Stimulated activated CD4-positive, alpha-beta T cell treated with anti-CD3 and anti-CD28 coated beads, Interleukin-2, amount 100 ng/mL, for 24 hours (primary cell): ENCODE results near the gene SPAG9.
"Not testable (repeated sequence)": the region's sequence is repeated elsewhere in the genome, so short reads cannot be mapped to it uniquely, and the experiment has no call there.

Experiments used
- DNase-seq, 2 donors: peaks; one replicate each; pipeline ENCODE4 v3.0.0-alpha.2; 2020

Gene SPAG9

DNA sequence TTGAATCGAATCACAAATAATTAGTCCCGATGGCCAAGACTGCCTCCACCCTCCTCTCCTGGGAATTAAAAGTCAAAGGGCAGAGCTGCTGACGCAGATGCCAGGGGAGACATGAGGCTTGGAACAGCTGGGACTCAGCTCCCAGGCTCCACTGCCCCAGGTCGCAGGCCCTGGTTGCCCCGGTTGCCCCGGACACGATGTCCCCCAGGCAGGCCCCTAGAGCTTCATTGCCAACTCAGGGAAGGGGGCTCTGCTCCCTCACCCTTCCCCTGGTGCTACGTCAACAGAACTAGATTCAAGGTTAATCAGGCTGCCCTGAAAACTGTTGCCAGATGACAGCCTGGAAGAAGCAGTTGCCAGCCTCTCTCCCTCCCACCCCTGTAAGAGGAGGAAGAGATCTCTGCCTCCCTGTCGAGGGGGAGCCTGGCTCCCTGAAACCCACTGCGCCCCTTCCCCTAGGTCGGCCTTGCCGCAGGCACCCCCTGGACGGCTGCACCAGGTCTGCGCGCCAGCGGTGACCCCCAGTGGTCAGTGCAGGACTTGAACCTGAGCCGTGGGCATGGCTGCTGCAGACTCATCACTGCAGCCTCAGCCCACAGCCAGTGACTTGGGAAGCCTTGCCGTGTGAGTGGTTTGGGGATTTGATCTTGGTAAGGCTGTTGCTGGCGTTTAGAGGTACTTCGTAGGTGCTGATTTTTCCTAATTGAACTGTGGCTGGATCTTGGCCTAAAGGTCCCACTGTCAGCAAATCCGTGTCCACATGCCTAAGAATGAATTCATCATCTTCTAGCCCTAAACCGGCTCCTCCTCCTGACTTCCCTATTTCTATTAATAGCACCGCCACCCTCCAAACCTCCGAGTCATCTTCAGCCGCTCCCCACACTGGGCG lies 170.4 kb downstream of the SPAG9 start:
- DNase-seq = peak; percentile 56 to 59

DNA sequence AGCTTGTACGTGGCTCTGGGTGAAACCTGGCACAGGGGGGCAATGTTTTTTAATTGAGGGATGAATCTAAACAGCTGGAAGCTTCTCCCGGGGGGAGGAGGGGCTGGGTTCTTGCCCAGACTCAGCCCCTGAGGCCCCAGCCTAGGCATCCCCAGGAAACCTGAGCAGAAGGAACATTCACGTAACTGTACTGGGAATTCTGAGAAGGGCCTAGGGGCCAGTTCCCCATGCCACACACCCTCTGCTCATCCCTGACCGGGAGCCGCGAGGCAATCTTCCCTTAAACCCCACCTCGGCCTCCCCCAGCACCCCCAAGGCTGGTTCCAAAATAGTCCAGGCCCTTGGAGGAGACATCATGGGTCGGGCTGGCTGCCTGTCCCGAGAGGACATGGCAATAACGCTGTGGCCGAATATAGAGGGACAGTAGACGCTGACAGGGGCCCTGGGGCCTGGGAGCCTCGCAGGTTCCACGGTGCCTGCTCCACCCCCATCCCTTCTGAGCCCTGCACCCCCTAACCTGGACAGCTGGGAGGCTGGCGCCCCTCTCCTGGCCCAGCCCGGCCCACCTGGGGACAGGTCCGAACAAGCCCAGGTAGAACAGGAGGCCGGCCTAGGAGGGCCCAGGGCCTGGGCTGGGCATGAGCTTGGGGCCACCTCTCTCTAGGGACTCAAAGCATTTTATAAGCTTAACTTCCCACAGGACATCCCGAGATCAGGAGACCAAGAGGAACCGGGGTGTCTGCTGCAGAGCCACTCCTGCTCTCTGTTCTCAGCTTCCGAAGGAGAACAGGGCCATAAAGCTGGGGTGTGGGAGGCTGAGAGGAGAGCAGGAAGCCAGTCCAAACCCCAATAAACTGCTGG lies 171.3 kb downstream of the SPAG9 start:
- no peak for DNase-seq

DNA sequence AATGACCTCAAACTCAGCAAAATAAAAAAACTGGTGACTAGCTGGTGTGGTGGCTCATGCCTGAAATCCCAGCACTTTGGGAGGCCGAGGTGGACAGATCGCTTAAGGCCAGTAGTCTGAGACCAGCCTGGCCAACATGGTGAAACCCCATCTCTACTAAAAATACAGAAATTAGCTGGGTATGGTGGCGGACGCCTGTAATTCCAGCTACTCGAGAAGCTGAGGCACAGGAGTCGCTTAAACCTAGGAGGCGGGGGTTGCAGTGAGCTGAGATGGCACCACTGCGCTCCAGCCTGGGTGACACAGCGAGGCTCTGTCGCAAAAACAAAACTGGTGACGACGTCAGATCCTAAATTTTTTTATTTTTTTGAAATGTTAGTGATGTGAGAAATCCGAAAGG lies 172.0 kb downstream of the SPAG9 start:
- no peak for DNase-seq

DNA sequence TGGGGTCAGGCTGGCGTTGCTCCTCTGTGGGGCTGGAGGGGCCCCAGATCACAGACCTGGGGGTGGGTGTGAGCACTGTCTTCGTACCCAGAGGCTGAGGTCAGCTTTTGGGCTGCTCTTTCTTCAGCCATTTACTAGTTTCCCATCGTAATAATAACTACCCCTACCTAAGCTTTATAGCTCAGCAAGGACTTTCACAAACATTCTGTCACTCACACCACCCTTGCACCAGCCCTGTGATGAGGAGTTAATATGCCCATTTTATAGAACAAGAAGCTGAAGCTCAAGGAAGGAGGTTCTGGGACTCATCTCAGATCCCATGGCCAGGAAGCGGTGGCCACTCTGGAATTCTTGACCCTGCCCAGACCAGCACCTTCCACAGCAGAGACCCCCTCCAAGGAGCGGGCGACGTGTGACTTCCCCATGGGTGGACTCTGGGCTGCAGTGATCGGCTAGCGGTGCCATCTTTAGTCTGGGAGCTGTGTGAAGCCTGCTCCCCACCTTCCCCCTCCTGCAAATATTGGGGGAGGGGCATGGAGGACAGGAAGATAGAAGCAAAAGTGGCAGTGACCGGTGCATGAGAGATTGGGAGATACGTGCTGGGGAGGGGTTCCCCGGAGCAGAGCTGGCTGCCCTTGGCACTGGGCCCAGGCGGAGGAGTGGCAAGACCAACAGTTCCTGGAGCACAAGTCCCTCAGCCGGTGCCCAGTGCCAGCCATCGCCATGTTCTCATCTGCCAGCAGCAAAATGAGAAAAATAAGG lies 172.7 kb downstream of the SPAG9 start:
- DNase-seq = no peak

DNA sequence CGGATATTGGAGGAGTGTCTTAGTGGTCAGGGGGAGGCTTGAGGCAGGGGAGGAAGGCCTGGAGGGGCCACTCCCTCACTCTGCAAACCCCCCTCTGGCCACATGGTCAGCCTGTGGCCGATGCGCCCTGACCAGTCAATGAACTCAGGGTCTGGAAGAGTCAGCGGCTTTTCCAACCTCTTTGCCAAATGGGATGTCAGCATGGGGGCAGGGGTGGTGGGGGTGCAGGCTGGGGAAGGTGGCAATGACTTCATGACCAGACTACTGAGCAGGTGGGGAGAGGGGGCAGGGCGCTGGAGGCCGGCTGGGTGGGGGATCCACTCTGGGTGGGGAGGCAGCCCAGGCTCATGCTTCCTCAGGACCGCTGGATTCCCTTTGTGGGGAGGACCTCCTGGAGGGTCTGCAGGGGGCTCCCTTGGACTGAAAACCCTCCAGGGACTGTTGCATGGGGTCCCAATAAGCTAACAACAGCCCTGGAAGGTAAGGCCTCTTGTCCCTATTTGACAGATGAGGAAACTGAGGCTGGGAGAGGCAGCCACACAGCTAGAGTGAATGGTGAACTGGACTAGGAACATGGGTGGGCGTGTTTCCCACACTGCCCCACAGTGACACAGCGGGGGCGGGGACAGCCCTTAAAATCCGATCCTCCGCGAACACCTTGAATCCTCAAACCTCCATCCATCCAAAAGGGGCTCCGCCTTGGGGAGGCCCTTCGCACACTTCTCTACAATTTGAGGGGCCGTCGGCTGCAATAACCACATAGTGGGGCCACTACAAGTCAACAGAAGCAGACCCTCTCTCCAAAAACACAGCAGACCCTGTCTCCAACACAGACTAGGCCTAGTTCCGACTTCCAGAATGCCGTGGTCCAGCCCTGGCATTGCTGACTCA lies 173.5 kb downstream of the SPAG9 start:
- DNase-seq = no peak

DNA sequence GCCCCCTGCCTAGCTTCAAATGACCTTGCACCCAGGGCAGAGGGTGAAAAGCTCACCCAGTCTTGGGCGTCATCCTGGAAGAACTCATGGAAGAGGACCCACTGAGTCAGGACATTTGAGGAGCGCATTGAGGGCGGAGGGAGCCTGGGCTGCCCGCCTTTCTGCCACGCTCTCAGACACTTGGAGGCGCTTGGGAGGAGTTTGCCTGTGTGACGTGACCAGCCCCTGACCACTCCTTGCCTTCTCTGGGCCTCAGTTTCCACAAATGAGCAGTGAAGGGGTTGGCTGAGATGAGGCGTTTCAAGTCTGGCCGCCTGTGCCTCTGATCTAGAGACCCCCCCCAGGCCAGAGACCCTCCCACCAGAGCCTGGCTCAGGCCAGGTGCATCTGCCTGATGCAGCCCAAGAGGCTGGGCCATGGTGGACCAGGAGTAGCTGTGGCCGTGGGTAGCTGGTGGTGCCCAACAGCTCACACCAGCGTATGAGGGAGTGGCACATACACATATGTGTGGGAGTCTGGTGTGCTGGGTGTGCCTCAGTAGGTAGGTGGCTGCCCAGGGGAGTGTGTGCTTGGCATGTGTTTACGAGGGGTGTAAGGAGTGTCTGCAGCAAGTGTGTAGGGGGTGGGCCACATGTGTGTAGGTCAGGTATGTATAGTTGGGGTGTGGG lies 174.3 kb downstream of the SPAG9 start:
- DNase-seq = no peak

DNA sequence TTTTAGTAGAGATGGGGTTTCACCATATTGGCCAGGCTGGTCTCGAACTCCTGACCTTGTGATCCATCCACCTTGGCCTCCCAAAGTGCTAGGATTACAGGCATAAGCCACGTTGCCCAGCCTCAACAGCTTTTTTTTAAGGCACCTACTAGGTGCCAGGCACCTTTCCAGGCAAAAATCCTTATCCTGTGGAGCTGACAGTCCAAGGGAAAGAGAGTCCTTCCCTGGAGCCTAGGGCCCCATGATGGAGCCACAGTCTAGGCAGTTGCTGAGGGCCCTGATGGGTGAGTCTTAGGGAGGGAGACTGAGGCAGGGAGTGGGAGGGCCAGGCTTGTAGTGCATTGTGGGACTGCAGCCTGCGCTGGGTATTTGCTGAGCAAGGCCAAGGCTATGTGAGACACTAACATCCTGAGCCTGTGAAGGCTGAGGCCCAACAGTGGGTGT lies 174.9 kb downstream of the SPAG9 start:
- no peak for DNase-seq

DNA sequence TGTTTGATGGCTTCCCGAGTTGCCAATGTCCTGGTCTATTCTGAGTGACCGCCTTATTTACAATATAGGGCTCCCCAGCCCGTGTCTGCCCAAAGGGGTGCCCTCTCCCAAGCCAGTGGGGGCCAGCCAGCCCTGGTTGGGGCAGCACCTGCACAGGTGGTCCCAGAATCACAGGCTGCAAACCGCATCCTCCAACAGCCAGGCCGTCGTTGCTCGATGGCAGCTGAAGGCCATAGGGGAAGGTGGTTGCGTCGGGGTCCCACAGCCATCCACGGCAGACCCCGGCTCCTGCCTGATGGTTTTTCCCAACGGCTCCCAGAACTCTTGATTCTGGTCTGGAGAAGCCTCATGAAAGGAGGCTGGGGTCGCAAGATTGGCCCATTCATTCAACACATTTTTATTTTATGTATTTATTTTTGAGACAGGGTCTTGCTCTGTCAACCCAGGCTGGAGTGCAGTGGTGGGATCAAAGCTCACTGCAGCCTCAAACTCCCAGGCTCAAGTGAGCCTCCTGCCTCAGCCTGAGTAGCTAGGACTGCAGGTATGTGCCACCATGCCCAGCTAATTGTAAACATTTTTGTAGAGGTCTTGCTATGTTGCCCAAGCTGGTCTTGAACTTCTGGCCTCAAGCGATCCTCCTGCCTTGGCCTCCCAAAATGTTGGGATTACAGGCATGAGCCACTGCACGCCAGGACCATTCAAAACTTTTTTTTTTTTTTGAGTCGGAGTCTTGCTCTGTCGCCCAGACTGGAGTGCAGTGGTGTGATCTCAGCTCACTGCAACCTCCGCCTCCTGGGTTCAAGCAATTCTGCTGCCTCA lies 175.6 kb downstream of the SPAG9 start:
- DNase-seq = no peak

DNA sequence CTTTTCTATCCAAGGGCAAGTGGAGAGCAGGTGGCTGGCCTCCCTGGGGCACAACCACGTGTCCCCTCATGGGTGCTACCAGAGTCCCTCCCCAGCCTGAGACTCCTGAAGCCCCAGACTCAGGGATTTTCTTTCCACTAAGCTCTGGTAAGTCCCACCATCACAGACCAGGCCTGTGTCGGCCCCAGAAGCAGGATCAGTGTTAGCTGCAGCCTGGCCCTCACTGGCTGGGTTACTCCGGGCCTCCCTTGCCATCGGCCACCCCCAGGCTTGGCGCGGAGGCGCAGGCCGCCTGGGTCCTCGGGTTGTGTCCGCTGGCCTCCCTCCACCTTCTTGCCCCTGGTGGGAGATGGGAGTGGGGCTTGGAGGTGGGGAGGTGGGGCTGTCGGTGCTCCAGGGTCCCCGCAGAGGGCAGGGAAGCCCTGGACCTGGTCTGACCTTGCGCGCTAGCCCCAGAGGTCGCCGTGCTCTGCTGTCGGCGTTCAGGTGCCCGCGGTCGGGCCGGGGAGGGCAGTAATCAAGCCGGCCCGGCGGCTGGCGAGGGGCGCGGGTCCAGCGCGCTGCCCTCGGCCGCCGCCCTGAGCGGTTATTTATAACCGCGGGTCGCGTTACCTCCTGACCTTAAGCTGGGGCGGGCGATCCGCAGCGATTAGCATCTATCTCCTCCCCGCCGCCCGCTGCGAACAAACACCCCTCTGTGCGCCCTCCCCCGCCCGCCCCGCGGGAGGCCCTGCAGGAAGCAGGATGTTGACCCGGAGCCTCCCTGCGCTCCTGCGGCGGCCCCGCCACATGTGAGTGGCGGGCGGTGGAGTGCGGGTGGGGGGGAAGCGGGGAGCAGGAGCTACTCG lies 176.4 kb downstream of the SPAG9 start:
- peak; percentile 79 to 84 for DNase-seq

DNA sequence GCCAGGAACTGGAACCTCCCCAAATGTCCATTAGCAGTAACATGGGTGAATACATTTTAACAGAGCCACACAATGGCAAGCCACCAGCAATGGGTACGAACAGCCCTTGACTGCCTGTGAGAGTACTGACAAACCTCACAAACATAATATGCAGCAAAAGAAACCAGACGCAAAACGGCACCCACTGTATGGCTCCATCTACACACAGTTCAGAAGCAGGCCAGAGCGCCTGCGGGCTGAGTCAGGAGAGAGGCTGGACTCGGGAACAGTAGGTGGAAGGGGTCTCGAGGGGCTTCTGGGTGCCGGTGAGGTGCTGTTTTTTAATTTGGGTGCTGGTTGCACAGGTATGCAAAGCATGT lies 177.1 kb downstream of the SPAG9 start:
- no peak for DNase-seq

DNA sequence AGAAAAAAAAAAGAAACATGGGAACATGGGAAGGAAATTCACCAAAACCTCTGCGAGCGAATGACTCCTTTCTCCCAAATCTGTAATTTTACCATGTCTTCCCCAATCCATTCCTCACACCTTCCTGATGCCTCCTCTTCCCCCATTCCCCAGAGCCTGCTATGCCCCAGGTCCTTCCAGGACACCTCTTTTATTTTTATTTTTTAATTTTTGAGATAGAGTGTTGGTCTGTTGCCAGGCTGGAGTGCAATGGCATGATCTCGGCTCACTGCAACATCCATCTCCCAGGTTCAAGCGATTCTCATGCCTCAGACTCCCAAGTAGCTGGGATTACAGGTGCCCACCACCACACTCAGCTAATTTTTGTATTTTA lies 179.0 kb downstream of the SPAG9 start:
- DNase-seq = not testable (repeated sequence)

DNA sequence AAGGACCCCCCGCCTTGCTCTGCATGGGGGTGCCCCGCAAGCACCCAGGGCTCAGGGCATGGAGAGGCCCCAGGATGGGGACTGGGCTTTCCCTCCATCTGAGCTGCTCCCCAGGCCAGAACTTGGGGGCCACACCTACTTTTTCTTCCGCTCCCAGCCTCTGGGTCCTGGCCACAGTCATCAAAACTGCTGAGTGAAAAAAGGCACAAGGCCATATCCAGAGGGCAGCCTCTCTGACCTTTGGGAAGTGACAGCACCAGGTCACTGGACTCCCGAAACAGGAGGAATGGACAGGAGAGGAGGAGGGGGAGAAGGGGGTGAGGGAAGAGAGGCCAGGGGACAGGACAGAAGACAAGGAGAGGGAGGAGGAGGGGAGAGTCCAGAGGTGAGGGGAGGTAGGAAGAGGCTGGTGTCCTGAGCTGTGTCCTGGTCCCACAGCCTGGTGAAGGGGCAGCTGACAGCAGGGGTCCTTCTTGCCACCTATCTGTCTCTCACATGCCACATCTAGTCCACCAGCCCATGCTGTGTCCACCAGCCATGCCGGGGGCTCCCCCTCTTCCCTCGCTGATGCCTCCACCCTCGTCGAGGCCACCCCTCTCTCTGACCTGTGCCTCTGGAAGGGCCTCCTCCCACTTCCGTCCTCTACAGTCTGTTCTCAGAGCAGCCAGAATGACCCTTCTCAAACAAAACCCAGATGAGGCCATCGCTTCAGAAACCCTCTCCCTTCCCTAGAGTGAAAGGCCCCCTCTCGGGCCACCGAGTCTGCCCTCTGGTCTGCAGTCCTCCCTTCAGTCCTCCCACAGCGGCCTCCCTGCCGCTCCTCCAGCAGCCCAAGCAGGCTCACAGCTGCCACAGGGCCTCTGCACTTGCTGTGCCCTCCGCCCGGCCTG lies 180.6 kb downstream of the SPAG9 start:
- no peak for DNase-seq

DNA sequence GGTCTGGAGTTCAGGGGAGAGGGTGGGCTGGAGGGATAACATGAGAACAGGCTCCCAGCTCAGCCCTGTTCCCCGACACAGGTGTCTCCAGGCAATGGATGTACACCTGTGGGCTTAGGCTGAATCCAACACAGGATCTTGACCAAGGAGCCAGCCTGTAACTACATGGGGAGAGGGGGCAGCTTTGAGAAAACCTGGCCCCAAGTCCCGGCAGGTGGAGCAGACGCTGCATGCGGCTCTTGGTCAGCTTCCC lies 181.2 kb downstream of the SPAG9 start:
- no peak for DNase-seq

DNA sequence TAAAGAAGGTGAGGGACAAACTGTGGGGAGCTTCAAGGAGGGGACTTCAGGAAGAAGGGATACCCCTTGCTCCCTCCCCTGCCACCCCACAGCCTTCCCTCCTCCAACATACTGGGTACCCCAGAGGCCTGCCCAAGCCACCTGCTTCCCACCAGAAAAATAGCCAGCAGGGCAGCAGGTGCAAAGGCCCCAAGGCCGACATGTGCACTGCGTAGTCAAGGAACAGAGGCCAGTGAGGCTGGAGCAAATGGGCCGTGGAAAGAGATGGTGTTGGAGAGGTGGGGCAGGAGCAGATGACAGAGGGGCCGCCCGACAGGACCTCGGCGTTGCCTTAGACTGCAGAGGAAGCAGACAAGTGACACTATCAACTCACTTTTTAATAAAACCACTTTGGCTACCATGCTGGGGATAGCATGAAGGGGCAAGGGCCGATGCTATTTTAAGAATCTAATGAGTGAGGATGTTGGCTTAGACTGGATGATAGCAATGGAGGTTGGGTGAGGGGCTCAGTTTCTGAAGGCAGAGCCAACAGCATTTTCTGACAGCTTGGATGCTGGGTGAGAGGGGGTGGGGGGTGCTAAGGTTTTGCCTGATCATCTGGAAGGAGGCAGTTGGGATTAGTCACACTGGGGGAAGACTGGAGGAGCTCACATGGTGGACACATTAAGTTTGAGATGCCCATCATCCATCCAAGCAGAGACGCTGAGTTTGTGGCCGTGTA lies 181.7 kb downstream of the SPAG9 start:
- DNase-seq = no peak

DNA sequence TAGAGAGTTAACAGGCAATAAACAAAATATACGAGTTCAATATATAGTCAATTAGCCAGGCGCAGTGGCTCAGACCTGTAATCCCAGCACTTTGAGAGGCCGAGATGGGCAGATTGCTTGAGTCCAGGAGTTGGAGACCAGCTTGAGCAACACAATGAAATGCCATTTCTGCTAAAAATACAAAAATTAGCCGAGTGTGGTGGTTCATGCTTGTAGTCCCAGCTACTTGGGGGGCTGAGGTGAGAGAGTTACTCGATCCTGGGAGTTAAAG lies 184.7 kb downstream of the SPAG9 start:
- DNase-seq = no peak

DNA sequence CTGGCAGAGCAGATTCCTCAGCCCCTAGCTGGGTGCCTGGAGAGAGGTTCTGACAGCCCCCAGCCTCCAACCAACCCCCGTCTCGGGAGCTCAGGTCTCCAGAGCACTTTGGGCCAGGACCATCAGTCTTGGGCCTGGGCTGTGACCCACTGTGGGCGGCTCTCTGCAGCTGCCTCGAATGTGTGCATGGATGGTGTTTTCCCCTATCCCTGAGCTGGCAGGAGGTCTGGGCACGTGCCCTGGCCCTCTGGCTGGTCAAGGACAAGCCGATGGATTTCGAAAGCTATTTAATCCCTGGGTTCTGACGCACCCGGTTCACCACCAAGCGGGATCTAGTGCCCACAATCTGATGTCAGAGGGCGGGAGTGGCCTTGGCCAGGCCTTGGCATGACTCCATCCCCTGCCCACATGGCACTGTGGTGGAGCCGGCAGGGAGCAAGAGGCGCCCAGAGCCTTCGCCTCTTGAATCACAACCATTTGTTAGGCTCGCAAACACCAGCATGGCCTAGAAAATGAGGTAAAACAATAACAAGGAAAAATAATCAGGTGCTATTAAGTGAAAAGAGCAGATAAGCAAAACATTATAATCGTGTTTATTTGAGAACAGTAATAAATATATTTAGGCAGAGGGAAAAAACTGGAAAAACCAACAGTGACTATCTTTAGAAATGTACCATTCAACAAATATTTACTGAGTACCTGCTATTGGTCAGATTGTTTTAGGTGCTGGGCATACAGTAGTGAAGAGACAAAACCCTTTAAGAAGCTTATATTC lies 185.3 kb downstream of the SPAG9 start:
- DNase-seq = no peak

DNA sequence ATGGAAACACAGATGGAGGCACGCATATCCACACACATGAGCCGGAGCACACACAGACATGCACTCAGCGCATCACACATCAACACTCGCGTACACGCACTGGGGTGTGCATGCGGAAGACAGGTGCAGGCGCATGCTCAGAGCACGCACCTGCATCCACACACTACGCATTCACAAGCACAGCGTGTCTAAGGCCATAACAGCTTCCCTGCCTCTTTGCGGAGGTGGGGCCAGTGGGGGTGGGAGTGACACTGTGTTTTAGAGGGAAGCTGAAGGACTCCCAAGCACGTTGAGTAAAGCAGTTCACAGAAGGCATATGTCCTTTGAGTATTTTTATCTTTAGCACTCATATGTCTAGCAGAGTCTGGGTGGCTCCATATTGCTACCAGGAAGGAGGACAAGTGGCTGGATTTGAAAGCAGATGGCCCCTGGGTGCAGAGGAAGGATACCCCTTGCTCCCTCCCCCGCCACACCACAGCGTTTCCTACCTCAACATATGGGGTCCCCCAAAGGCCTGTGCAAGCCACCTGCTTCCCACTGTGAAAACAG lies 185.9 kb downstream of the SPAG9 start:
- DNase-seq = no peak
